C1 segment of cervical spinal cord (tissue), 14 donors: ENCODE data around the gene NAALADL2.

Experiments used
- DNase-seq, 14 donors: peaks; one replicate each; lab custom pipeline; 2025; lab: John Stamatoyannopoulos, UW

NAALADL2 gene

GRCh38 chr3:175307642-175308041, 448.5 kb downstream of the NAALADL2 start:
- no peak for DNase-seq

- no peak for DNase-seq
Observed at GRCh38 chr3:175308097-175308496, 449.0 kb downstream of the NAALADL2 start.

- no peak for DNase-seq
Observed at GRCh38 chr3:175310046-175310445, 450.9 kb downstream of the NAALADL2 start.

- no peak for DNase-seq
Observed at GRCh38 chr3:175311404-175311803, 452.3 kb downstream of the NAALADL2 start.

- DNase-seq: no peak
Observed at GRCh38 chr3:175311946-175312345, 452.8 kb downstream of the NAALADL2 start.

- no peak for DNase-seq
Observed at GRCh38 chr3:175312791-175313190, 453.7 kb downstream of the NAALADL2 start.

- DNase-seq: no peak
Observed at GRCh38 chr3:175316799-175317198, 457.7 kb downstream of the NAALADL2 start.

GRCh38 chr3:175325440-175325839, 466.3 kb downstream of the NAALADL2 start:
- no peak for DNase-seq

- DNase-seq: no peak
Observed at GRCh38 chr3:175326041-175326440, 466.9 kb downstream of the NAALADL2 start.

GRCh38 chr3:175329373-175329772, 470.2 kb downstream of the NAALADL2 start:
- DNase-seq: no peak

- DNase-seq: no peak
Observed at GRCh38 chr3:175335229-175335628, 476.1 kb downstream of the NAALADL2 start.

GRCh38 chr3:175336406-175337133, 477.4 kb downstream of the NAALADL2 start:
- no peak for DNase-seq

GRCh38 chr3:175337631-175338030, 478.5 kb downstream of the NAALADL2 start:
- no peak for DNase-seq

- no peak for DNase-seq
Observed at GRCh38 chr3:175338775-175339535, 479.8 kb downstream of the NAALADL2 start.

- no peak for DNase-seq
Observed at GRCh38 chr3:175340338-175341015, 481.3 kb downstream of the NAALADL2 start.

- no peak for DNase-seq
Observed at GRCh38 chr3:175342196-175342595, 483.1 kb downstream of the NAALADL2 start.

- DNase-seq: no peak
Observed at GRCh38 chr3:175343946-175344345, 484.8 kb downstream of the NAALADL2 start.

- peak in 2 of 14 donors; percentile 23 to 30 for DNase-seq
Observed at GRCh38 chr3:175346573-175347356, 487.6 kb downstream of the NAALADL2 start.

- no peak for DNase-seq
Observed at GRCh38 chr3:175349168-175349567, 490.0 kb downstream of the NAALADL2 start.

GRCh38 chr3:175355801-175356335, 496.7 kb downstream of the NAALADL2 start:
- DNase-seq: no peak

- no peak for DNase-seq
Observed at GRCh38 chr3:175356899-175357324, 497.8 kb downstream of the NAALADL2 start.
